ENCODE results near the gene PMEL. TPM values are rescaled to one million over a fixed set of nuclear protein-coding genes. Genes with fewer than 3 reads are reported as not detected.

Gene PMEL
- polyA plus RNA-seq (2012; ENCODE audit: insufficient read length, low read depth): 0.82 TPM

GRCh38 chr12:55965941-55966407 lies at the start of gene PMEL:
TSS of gene PMEL (minus strand) at chr12:55966042. CDS start at chr12:55966011, 31 bp downstream.
- TF ChIP-seq TAF1 (IDR thresholded peaks at IDR 0.05; ENCODE audit: borderline replicate concordance, insufficient read depth, low read length) (no peak), REST (IDR thresholded peaks at IDR 0.05; ENCODE audit: insufficient read depth in 1 of 2, low read depth in 2 of 2, low read length in 2 of 2) (no peak), FOXP2 (optimal IDR thresholded peaks at IDR 0.05; ENCODE audit: borderline replicate concordance, extremely low read depth, extremely low read length, insufficient read depth) (no peak), POLR2AphosphoS5 (IDR thresholded peaks at IDR 0.05; ENCODE audit: low read depth, low read length) (no peak), SIN3A (IDR thresholded peaks at IDR 0.05; ENCODE audit: borderline replicate concordance, insufficient read depth, low read length) (no peak)

- TF ChIP-seq TAF1 (IDR thresholded peaks at IDR 0.05; ENCODE audit: borderline replicate concordance, insufficient read depth, low read length): no peak
- TF ChIP-seq FOXP2 (optimal IDR thresholded peaks at IDR 0.05; ENCODE audit: borderline replicate concordance, extremely low read depth, extremely low read length, insufficient read depth): no peak
- TF ChIP-seq SIN3A (IDR thresholded peaks at IDR 0.05; ENCODE audit: borderline replicate concordance, insufficient read depth, low read length): no peak
- no peak for TF ChIP-seq POLR2AphosphoS5 (IDR thresholded peaks at IDR 0.05; ENCODE audit: low read depth, low read length)
- no peak for TF ChIP-seq REST (IDR thresholded peaks at IDR 0.05; ENCODE audit: insufficient read depth in 1 of 2, low read depth in 2 of 2, low read length in 2 of 2)
Measured at GRCh38 chr12:56014205-56014604, 48.4 kb upstream of the PMEL start.

- TF ChIP-seq POLR2AphosphoS5 (IDR thresholded peaks at IDR 0.05; ENCODE audit: low read depth, low read length): no peak
- TF ChIP-seq TAF1 (IDR thresholded peaks at IDR 0.05; ENCODE audit: borderline replicate concordance, insufficient read depth, low read length): no peak
Measured at GRCh38 chr12:56013482-56013881, 47.6 kb upstream of the PMEL start.

GRCh38 chr12:56011509-56012090 lies 45.8 kb upstream of the PMEL start:
- TF ChIP-seq REST (IDR thresholded peaks at IDR 0.05; ENCODE audit: insufficient read depth in 1 of 2, low read depth in 2 of 2, low read length in 2 of 2) (no peak), FOXP2 (optimal IDR thresholded peaks at IDR 0.05; ENCODE audit: borderline replicate concordance, extremely low read depth, extremely low read length, insufficient read depth) (no peak), POLR2AphosphoS5 (IDR thresholded peaks at IDR 0.05; ENCODE audit: low read depth, low read length) (no peak), TAF1 (IDR thresholded peaks at IDR 0.05; ENCODE audit: borderline replicate concordance, insufficient read depth, low read length) (no peak), SIN3A (IDR thresholded peaks at IDR 0.05; ENCODE audit: borderline replicate concordance, insufficient read depth, low read length) (no peak)

- TF ChIP-seq TAF1 (IDR thresholded peaks at IDR 0.05; ENCODE audit: borderline replicate concordance, insufficient read depth, low read length): no peak
- TF ChIP-seq REST (IDR thresholded peaks at IDR 0.05; ENCODE audit: insufficient read depth in 1 of 2, low read depth in 2 of 2, low read length in 2 of 2): no peak
- TF ChIP-seq FOXP2 (optimal IDR thresholded peaks at IDR 0.05; ENCODE audit: borderline replicate concordance, extremely low read depth, extremely low read length, insufficient read depth): no peak
- TF ChIP-seq SIN3A (IDR thresholded peaks at IDR 0.05; ENCODE audit: borderline replicate concordance, insufficient read depth, low read length): no peak
- TF ChIP-seq POLR2AphosphoS5 (IDR thresholded peaks at IDR 0.05; ENCODE audit: low read depth, low read length): no peak
Measured at GRCh38 chr12:56010111-56010570, 44.3 kb upstream of the PMEL start.
